GM19324 (cell line): ENCODE data around the gene HSD11B1L.
"Not testable (repeated sequence)": the region's sequence is repeated elsewhere in the genome, so short reads cannot be mapped to it uniquely, and the experiment has no call there.

Experiments
- ATAC-seq: cut with Tn5 transposase; IDR thresholded peaks from one replicate; pipeline ENCODE4 v1.9.1; 2021; ENCODE audit warnings: mild to moderate bottlenecking, moderate library complexity; ENCODE audit not compliant: unreplicated experiment, low FRiP score

Gene HSD11B1L

DNA sequence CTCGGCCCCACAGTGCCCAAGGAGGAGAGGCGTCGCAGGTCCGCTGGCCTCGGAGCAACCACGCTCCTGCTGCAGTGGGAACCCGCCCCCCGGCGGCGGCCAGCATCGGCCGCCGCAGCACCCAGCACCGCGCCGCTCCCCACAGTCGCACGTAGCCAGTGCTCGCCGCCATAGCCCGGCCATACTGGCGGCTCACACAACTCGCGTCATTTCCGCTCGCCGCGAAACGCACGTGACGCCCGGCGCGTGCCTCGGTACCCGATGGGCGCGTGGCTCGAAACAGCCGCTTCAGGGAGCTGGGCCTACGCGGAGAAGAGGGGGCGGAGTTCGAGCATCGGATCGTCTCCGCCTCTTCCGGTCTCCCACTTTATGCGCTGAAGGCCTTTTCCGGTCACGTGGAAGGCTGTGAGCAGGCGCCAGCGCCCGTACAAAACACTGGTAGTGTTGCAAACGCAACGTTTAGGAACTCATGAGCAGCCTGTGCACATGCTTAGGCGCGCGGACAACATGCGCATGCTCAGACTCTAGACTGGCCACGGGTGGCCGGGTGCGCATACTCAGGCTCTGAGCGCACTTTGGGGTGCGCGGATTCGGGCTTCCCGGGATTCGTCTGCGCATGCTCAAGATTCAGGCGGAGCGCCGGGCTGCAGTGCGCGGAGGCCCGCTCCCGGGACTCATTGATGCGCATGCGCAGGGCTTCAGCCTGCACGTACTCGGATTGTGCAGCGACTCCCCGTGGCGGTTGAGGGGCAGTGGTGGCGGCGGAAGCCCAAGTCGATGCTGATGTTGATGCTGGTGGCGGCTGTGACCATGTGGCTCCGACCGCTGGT is 39.3 kb downstream of the HSD11B1L start, which contains the start of the genes CATSPERD and LONP1:
Gene CATSPERD, plus strand, starts transcription at position 677 of the 830 bp plus-strand sequence. Its CDS starts 101 bp downstream, at position 778.
Gene LONP1, minus strand, starts transcription at position 186 of the 830 bp plus-strand sequence. Its CDS starts 14 bp downstream, at position 172.
- peak; percentile 92 for ATAC-seq

DNA sequence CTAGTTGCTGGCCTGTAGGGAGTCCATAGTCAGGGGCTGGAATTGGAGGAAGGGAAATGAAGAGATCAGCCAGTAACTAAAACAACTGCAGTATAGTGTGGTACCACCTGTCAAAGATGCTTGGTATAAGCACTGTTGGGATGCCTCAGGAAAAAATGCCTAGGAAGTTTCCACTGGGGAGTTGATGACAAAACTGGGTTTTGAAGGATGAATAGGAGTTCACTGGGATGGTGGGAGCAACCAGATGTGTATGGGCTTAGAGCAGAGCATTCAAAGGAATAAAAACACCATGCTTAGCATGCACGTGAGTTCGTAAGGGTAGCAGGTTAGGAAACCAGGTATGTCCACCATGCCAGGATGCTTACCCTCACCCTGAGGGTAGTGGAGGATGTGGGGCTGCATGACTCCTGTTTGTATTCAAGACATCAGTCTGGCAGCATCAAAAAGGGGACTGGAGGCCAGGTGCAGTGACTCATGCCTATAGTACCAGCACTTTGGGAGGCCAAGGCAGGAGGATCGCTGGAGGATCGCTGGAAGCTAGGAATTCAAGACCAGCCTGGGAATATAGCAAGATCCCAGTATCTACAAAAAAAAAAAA is 46.7 kb downstream of the HSD11B1L start:
- no peak for ATAC-seq

DNA sequence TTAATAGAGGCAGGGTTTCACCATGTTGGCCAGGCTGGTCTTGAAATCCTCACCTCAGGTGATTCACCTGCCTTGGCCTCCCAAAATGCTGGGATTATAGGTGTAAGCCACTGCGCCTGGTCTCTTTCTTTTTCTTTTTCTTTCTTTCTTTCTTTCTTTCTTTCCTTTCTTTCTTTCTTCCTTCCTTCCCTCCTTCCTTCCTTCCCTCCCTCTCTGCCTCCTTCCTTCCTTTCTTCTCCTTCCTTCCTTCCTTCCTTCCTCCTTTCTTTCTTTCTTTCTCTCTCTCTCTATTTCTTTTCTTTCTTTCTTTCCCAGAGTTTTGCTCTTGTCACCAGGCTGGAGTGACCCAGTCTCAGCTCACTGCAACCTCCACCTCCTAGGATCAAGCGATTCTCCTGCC is 52.3 kb downstream of the HSD11B1L start:
- not testable (repeated sequence) for ATAC-seq
